ENCODE data around the gene SDR39U1. TPM values are rescaled to one million over a fixed set of nuclear protein-coding genes. Genes with fewer than 3 reads are reported as not detected.

Gene SDR39U1
- total RNA-seq, 1 experiment from 2014 or later: 61.8 TPM

DNA sequence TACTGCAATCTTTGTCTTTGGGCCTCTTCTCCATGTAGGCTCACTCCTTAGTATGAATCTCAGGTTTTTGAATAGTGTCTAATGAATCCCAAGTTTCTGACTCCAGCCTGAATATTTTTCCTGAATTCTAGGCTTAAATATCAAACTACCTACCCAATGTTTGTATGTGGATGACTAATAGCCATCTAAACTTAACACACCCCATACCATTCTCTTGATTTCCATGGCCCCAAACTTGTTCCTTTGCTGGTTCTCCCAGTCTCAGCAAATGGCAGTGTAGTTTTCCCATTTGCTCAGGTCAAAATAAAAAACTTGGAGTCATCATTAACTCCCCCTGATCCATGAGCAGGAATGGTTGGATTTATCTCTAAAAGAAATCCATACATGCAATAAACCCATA lies 18.8 kb upstream of the SDR39U1 start:
- Histone ChIP-seq H3K27me3 (ENCODE audit: insufficient read depth, low read length) (no peaks in the 10 kb centered on the region), H3K36me3 (ENCODE audit: control insufficient read depth in 1 of 2, insufficient read depth in 2 of 2, low read length in 2 of 2) (no peaks in the 10 kb centered on the region), H3K4me3 (replicated peaks in 1 of 2; ENCODE audit: low read depth in 1 of 2, low read length in 2 of 2) (no peak overlapping the region), H3K79me2 (ENCODE audit: insufficient read depth, low read length) (no peaks in the 10 kb centered on the region), H2AFZ (ENCODE audit: low read depth, low read length, poor library complexity, severe bottlenecking) (no peak overlapping the region), H3K9ac (ENCODE audit: low read length) (no peak overlapping the region), H3K4me2 (ENCODE audit: low read length) (no peak overlapping the region), H3K9me3 (ENCODE audit: control insufficient read depth in 1 of 2, insufficient read depth in 1 of 2, low read depth in 1 of 2, low read length in 2 of 2) (no peaks in the 10 kb centered on the region; a peak in 1 of 4 replicates), H4K20me1 (ENCODE audit: insufficient read depth) (no peaks in the 10 kb centered on the region), H3K27ac (ENCODE audit: low read depth, low read length) (no peak overlapping the region), H3K4me1 (ENCODE audit: control insufficient read depth in 1 of 2, insufficient read depth in 2 of 2, low read length in 2 of 2) (no peaks in the 10 kb centered on the region), H3K9me2 (ENCODE audit: insufficient read depth) (no peaks in the 10 kb centered on the region)
- TF ChIP-seq TCF7L2 (IDR thresholded peaks at IDR 0.05; ENCODE audit: borderline replicate concordance, extremely low read depth, insufficient read depth, insufficient read length): no peak
- TF ChIP-seq ZNF274 (IDR thresholded peaks at IDR 0.05; ENCODE audit: low read depth, low read length): no peak
- TF ChIP-seq CBX3 (IDR thresholded peaks at IDR 0.05; ENCODE audit: low read depth): no peak
- TF ChIP-seq SRF (IDR thresholded peaks at IDR 0.05; ENCODE audit: low read depth): no peak
- no peak for TF ChIP-seq EZH2phosphoT487 (IDR thresholded peaks at IDR 0.05; ENCODE audit: borderline replicate concordance)
- no peak for TF ChIP-seq ELF1 (IDR thresholded peaks at IDR 0.05; ENCODE audit: borderline replicate concordance, low read depth)
- TF ChIP-seq SIN3A (IDR thresholded peaks at IDR 0.05; ENCODE audit: low read depth): no peak
- ATAC-seq (no peak), DNase-seq (ENCODE audit: low read depth, low spot score) (no peak)
- POLR2A ChIA-PET: no interaction called here
- intact Hi-C loops (cut with micrococcal nuclease): no loop called here
- no TSS peak for BruUV-seq (replicated peaks)
- CTCF ChIA-PET: no interaction called here
- RAD21 ChIA-PET (ENCODE audit: low non-redundant PET in 1 of 2, low total read pairs in 2 of 2, uncharacterized antibody in 2 of 2, unreplicated experiment in 2 of 2): no interaction called here

- H3K9me2 ChIP-seq (ENCODE audit: insufficient read depth): no peaks in the 10 kb centered on the region
- no peaks in the 10 kb centered on the region for H4K20me1 ChIP-seq (ENCODE audit: insufficient read depth)
- no peaks in the 10 kb centered on the region for H3K79me2 ChIP-seq (ENCODE audit: insufficient read depth, low read length)
- intact Hi-C loops (cut with micrococcal nuclease): no loop called here
- no peak overlapping the region for H3K27ac ChIP-seq (ENCODE audit: low read depth, low read length)
- no peak overlapping the region for H3K4me3 ChIP-seq (replicated peaks in 1 of 2; ENCODE audit: low read depth in 1 of 2, low read length in 2 of 2)
- no peak overlapping the region for H3K9ac ChIP-seq (ENCODE audit: low read length)
- H3K27me3 ChIP-seq (ENCODE audit: insufficient read depth, low read length): no peaks in the 10 kb centered on the region
- no peak for ATAC-seq
- no peak for DNase-seq (ENCODE audit: low read depth, low spot score)
- ChIA-PET POLR2A (no interaction called here), RAD21 (ENCODE audit: low non-redundant PET in 1 of 2, low total read pairs in 2 of 2, uncharacterized antibody in 2 of 2, unreplicated experiment in 2 of 2) (no interaction called here), CTCF (no interaction called here)
- no peak for TF ChIP-seq SP1 (IDR thresholded peaks at IDR 0.05; ENCODE audit: low read depth)
- no peak for TF ChIP-seq REST (IDR thresholded peaks at IDR 0.05; ENCODE audit: low read depth)
- TF ChIP-seq, protein P1, sequence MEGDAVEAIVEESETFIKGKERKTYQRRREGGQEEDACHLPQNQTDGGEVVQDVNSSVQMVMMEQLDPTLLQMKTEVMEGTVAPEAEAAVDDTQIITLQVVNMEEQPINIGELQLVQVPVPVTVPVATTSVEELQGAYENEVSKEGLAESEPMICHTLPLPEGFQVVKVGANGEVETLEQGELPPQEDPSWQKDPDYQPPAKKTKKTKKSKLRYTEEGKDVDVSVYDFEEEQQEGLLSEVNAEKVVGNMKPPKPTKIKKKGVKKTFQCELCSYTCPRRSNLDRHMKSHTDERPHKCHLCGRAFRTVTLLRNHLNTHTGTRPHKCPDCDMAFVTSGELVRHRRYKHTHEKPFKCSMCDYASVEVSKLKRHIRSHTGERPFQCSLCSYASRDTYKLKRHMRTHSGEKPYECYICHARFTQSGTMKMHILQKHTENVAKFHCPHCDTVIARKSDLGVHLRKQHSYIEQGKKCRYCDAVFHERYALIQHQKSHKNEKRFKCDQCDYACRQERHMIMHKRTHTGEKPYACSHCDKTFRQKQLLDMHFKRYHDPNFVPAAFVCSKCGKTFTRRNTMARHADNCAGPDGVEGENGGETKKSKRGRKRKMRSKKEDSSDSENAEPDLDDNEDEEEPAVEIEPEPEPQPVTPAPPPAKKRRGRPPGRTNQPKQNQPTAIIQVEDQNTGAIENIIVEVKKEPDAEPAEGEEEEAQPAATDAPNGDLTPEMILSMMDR (IDR thresholded peaks at IDR 0.05 in 2 of 3, conservative IDR thresholded peaks at IDR 0.05 in 1 of 3; ENCODE audit: borderline replicate concordance in 1 of 3, insufficient read depth in 1 of 3, low read depth in 2 of 3, low read length in 2 of 3): no peak
- TF ChIP-seq EZH2phosphoT487 (IDR thresholded peaks at IDR 0.05; ENCODE audit: borderline replicate concordance): no peak
- H3K9me3 ChIP-seq (ENCODE audit: control insufficient read depth in 1 of 2, insufficient read depth in 1 of 2, low read depth in 1 of 2, low read length in 2 of 2): no peaks in the 10 kb centered on the region; a peak in 1 of 4 replicates
- H3K4me1 ChIP-seq (ENCODE audit: control insufficient read depth in 1 of 2, insufficient read depth in 2 of 2, low read length in 2 of 2): no peaks in the 10 kb centered on the region
- H3K4me2 ChIP-seq (ENCODE audit: low read length): no peak overlapping the region
- no peak overlapping the region for H2AFZ ChIP-seq (ENCODE audit: low read depth, low read length, poor library complexity, severe bottlenecking)
- BruUV-seq (replicated peaks): no TSS peak
- no peaks in the 10 kb centered on the region for H3K36me3 ChIP-seq (ENCODE audit: control insufficient read depth in 1 of 2, insufficient read depth in 2 of 2, low read length in 2 of 2)
Measured at GRCh38 chr14:24459331-24459730, 16.8 kb upstream of the SDR39U1 start.
